Forelimb muscle (tissue), 1 donor: ENCODE results near the gene CADM2. TPM values are rescaled to one million over a fixed set of nuclear protein-coding genes. Genes with fewer than 3 reads are reported as not detected.
"Not testable (repeated sequence)": the region's sequence is repeated elsewhere in the genome, so short reads cannot be mapped to it uniquely, and the experiment has no call there.

ENCODE experiments used
- DNase-seq: peaks from one replicate; pipeline ENCODE4 v3.0.0-alpha.2; 2013; ENCODE audit warnings: low read depth
- polyA plus RNA-seq: library from polyadenylated mRNA; unstranded; fragments of 120-200 nt; gene quantifications from one replicate; pipeline ENCODE4 v1.2.1, GENCODE V29; 2013; ENCODE audit not compliant: insufficient read length

The CADM2 gene
- polyA plus RNA-seq, 1 donor = 5.8 TPM

- DNase-seq = no peak
Measured at GRCh38 chr3:85930718-85931117, 971.9 kb downstream of the CADM2 start.

DNA sequence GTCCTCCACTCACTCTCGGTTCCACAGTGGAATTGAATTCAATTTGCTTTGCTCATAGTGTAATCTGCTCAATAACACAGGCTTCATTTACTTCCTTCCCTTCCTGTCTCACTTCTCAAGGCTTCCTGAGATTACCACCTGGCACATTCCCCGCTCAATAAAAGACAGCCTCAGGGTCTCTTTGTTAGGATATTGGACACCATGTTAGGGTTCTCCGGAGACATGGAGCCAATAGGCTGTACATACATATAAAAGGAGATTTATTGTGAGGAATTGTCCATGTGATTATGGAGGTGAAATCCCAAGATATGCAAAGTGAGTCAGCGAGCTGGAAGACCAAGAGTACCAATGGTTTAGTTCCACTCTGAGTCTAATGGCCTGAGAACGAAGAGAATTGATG lies 974.5 kb downstream of the CADM2 start:
- no peak for DNase-seq

GRCh38 chr3:85935171-85935570 lies 976.4 kb downstream of the CADM2 start:
- no peak for DNase-seq

DNA sequence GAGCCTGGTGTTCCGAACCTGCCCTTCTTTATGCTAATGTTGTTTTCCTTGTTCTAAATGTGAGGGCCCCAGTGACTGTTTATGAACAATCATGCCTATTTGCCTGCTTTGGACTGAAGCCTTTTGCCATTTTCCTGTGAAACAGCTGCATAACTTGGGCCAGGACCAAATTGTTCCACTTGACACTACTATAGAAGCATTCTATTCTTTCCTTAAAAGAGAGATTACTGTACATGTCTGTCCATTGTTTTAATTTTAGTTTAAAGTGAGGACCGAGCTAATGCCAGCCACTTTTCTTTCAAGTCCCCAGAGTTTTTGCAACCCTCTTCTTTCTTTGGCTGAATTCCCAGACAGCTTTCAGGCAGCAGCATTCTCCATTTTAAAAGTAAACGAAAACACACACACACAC lies 980.3 kb downstream of the CADM2 start:
- DNase-seq = peak; percentile 17

GRCh38 chr3:85950435-85950834 lies 991.6 kb downstream of the CADM2 start:
- DNase-seq = no peak

GRCh38 chr3:85960793-85961192 lies 1002.0 kb downstream of the CADM2 start:
- DNase-seq = no peak

GRCh38 chr3:85977615-85978338 lies 1019.0 kb downstream of the CADM2 start:
- DNase-seq = no peak

DNA sequence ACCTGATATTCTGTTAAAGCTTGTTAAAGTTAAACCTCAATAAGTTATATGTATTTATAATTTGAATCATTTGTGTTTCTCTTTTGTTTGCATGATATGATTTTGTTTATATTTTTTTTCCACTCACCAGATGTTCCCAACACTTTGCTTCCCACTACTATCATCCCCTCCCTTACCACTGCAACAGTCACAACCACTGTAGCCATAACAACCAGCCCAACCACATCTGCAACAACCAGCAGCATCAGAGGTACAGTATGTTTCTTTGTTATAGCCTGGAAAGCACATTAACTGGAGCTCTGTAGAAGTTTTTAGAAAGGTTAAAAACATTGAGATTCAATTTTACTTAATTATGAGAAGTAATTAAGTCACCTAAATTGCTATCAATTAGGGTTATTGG lies 1020.2 kb downstream of the CADM2 start:
- DNase-seq = no peak

DNA sequence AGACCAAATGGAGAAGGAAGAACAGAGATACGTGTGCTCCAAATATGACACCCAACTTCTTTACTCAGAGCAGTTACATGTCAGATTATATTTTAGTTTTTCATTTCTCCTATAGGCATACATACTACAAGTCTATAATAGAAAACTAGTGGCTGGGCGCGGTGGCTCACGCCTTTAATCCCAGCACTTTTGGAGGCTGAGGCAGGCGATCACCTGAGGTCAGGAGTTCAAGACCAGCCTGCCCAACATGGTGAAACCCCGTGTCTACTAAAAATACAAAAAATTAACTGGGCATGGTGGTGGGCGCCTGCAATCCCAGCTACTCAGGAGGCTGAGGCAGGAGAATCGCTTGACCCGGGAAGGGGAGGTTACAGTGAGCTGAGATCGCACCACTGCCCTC lies 1030.8 kb downstream of the CADM2 start:
- DNase-seq = not testable (repeated sequence)

DNA sequence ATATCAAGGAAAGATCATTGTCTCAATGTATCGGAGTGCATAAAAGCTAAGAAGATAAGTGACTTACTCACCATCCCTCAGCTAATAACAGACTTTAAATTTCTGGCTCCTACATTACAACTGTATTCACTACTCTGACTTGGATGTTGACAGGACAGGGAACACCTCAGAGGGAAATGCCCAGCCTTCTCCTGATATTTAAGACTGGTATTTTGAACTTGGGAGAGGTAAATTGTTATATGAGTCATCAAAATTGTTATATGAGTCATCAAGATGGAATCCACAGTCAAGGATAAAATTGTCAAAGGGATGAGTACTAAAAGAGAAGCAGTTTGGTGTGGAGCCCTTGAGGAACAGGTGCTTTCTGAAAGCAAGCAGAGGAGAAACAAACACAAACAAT lies 1070.8 kb downstream of the CADM2 start:
- DNase-seq = no peak

DNA sequence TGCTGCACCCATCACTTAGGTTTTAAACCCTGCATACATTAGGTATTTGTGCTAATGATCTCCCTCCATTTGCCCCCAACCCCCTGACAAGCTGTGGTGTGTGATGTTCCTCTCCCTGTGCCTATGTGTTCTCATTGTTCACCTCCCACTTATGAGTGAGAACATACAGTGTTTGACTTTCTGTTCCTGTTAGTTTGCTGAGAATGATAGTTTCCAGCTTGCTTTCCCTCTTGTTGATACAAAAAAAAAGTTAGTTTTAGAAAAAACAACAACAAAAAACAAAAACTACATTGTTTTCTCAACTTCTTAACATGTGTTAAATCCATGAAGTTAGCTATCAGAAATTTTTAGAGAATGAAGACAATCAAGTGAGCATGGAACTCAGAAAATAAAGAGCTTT lies 1079.1 kb downstream of the CADM2 start:
- DNase-seq = no peak

DNA sequence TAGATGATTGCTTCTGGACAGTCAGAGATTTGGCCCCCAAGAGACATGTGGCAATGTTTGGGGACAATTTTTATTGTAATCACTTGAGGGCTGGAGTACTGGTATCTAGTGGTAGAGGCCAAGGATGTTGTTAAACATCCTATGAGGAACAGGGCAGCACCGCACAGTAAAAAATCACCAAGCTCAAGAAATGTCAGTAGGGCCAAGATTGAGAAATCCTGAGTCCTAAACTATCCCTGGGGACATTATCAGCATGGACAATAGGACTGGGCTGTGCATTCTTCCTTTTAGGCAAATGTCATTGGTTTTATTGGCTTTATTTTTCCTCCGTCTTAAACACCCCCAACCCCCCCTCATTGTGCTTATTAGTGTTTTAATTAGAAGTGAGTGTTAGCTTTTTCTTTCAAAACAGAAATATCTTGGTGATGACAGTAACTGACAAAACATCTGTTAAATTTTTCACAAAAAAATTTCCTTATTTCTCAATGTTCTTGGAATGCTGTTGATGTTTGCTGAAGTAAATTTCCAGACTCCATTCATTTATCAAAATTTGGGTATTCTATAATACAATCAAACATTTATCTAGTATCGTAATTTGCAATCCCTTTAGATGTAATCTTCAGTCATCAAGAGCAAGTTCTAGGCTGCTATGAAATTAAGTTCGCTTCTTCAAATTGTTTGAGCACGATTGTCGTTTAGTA lies 1087.8 kb downstream of the CADM2 start:
- no peak for DNase-seq

GRCh38 chr3:86047161-86047560 lies 1088.4 kb downstream of the CADM2 start:
- no peak for DNase-seq

- DNase-seq = no peak
Measured at GRCh38 chr3:86051058-86051457, 1092.3 kb downstream of the CADM2 start.

GRCh38 chr3:86056032-86056431 lies 1097.2 kb downstream of the CADM2 start:
- DNase-seq = no peak

DNA sequence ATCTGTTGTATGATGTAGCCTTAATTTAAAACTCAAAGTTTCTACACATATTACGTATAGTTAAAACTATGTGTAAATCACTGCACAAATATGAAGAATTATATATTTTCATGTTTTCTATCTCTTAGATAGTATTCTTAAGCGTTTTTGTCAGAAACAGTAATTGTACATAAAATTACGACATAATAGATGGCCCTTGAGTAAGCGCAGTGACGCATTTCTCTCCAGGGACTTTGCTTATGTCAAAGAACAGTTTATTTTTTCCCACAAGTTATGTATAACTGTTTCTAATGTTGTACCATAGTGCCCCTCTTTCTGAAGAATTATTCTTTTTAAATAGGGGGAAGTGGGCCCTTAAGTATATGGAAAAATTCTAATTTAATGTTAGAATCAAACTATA lies 1098.2 kb downstream of the CADM2 start:
- no peak for DNase-seq

GRCh38 chr3:86073799-86074198 lies 1115.0 kb downstream of the CADM2 start:
- no peak for DNase-seq

- no peak for DNase-seq
Measured at GRCh38 chr3:86087160-86087871, 1128.5 kb downstream of the CADM2 start.

GRCh38 chr3:86104154-86104553 lies 1145.4 kb downstream of the CADM2 start:
- no peak for DNase-seq

GRCh38 chr3:86109434-86109833 lies 1150.6 kb downstream of the CADM2 start:
- no peak for DNase-seq
